HFF-Myc (cell line): ENCODE measurements around the gene LGALS9.
"Not testable (repeated sequence)": the region's sequence is repeated elsewhere in the genome, so short reads cannot be mapped to it uniquely, and the experiment has no call there.

Source experiments
- DNase-seq: peaks from one replicate; pipeline ENCODE4 v3.0.0-alpha.2; 2011; ENCODE audit warnings: low read depth; ENCODE audit errors: extremely low read depth
- H3K4me3 ChIP-seq: replicated peaks from 2 replicates; pipeline ENCODE4 v1.5.1; 2011; ENCODE audit warnings: low read depth, mild to moderate bottlenecking, control low read depth, low read length
- TF ChIP-seq, protein P1 (sequence below): IDR thresholded peaks from 2 replicates; pipeline ENCODE4 v1.5.1; 2012; ENCODE audit warnings: mild to moderate bottlenecking, low read depth, low read length, control low read depth; ENCODE audit errors: missing control alignments

LGALS9 gene

DNA sequence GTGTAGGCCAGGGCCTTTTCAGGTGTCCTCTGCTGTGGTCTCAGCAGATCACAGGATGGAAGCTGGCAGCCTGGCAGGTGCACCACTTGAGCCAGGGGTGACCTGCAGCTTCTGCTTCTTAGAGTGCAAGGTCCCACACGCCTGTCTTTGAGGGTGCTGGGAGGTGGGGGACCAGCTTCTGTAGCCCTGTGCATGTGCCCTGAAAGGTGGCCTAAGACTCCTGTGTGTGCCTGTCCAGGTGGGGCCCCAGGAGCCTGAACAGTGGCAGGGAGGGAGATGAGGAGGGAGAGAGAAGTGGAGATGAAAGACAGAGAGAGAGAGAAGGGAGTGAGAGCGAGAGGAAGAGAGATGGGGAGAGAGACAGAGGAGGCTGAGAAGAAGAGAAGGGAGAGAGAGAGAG is 46.2 kb downstream of the LGALS9 start:
- no peak for DNase-seq
- no peak overlapping the region for H3K4me3 ChIP-seq
- TF ChIP-seq, protein P1, sequence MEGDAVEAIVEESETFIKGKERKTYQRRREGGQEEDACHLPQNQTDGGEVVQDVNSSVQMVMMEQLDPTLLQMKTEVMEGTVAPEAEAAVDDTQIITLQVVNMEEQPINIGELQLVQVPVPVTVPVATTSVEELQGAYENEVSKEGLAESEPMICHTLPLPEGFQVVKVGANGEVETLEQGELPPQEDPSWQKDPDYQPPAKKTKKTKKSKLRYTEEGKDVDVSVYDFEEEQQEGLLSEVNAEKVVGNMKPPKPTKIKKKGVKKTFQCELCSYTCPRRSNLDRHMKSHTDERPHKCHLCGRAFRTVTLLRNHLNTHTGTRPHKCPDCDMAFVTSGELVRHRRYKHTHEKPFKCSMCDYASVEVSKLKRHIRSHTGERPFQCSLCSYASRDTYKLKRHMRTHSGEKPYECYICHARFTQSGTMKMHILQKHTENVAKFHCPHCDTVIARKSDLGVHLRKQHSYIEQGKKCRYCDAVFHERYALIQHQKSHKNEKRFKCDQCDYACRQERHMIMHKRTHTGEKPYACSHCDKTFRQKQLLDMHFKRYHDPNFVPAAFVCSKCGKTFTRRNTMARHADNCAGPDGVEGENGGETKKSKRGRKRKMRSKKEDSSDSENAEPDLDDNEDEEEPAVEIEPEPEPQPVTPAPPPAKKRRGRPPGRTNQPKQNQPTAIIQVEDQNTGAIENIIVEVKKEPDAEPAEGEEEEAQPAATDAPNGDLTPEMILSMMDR: no peak

DNA sequence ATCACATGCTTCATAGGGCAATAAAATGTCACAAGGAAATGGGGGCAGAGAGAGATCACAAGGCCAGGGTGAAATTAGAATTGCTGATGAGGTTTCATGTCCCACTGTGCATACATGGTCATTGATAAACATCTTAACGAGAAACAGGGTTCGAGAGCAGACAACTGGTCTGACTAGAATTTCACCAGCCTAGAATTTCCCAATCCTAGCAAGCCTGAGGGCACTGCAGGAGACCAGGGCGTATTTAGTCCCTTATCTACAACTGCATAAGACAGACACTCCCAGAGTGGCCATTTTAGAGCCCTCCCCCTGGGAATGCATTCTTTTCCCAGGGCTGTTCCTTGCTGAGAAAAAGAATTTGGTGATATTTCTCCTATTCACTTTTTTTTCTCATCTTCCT is 55.3 kb downstream of the LGALS9 start:
- DNase-seq, H3K4me3 ChIP-seq: not testable (repeated sequence)

DNA sequence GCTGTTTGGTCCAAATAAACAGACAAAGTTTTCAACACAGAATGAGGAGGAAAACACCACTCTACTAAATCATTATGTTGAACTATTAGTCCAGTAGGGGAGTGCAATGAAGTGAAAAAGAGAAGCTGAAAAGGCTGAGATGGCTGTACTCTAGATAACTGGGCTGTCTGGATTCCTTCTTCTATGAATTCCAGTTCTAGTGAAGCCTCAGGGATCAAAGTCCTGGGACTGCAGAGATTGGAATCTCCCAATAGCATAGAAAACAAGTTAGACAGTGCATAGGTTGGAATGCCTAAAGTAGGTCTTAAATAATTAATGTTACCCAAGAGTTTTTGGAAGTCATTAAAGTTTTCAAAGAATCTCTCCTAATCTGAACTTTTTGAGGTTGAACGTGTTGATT is 59.9 kb downstream of the LGALS9 start:
- DNase-seq: no peak
- H3K4me3 ChIP-seq: no peak overlapping the region
- TF ChIP-seq, protein P1: no peak

DNA sequence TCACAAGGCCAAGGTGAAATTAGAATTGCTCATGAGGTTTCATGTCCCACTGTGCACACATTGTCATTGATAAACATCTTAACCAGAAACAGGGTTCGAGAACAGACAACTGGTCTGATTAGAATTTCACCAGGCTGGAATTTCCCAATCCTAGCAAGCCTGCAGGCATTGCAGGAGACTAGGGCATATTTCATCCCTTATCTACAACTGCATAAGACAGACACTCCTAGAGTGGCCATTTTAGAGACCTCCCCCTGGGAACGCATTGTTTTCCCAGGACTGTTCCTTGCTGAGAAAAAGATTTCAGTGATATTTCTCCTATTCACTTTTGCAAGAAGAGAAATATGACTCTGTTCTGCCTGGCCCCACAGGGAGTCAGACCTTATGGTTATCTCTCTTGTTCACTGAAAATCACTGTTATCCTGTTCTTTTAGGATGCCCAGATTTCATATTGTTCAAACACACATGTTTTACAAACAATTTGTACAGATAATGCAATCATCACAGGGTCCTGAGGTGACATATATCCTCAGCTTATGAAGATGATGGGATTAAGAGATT is 64.3 kb downstream of the LGALS9 start:
- not testable (repeated sequence) for H3K4me3 ChIP-seq

More for the DNA sequence above, 64.3 kb downstream of the LGALS9 start:
- not testable (repeated sequence) for DNase-seq
